Common myeloid progenitor, CD34-positive (primary cell): ENCODE data around the gene KIRREL3.

Experiments
- CTCF ChIA-PET: fragments of 350-600 bp; sonication (Branson Sonifier 250); formaldehyde crosslinking; loops from one replicate; lab custom pipeline; 2021; ENCODE audit warnings: antibody characterized with exemption; lab: Charles Lee
- POLR2A ChIA-PET: fragments of 350-600 bp; sonication (Branson Sonifier 250); formaldehyde crosslinking; loops from one replicate; lab custom pipeline; 2021; ENCODE audit warnings: antibody characterized with exemption; lab: Charles Lee
- DNase-seq, 3 donors: peaks; one replicate each; pipeline versions ENCODE4 v3.0.0 to v3.0.0-alpha.2; 2013
- H3K27ac ChIP-seq, 2 experiments: 1 replicate in 1 of 2; 2 replicates in 1 of 2; pipeline ENCODE4 v1.7.0; 2013; ENCODE audit warnings: inconsistent platforms in 2 of 2, low read length in 2 of 2, mild to moderate bottlenecking in 2 of 2, low read depth in 1 of 2, moderate library complexity in 1 of 2; ENCODE audit not compliant: severe bottlenecking in 2 of 2, insufficient read depth in 1 of 2, poor library complexity in 1 of 2
- H3K27me3 ChIP-seq, 5 experiments: replicated peaks in 2 of 5; 1 replicate in 3 of 5; 2 replicates in 2 of 5; pipeline versions ENCODE4 v1.6.1 to v1.7.0; 2013; ENCODE audit warnings: low read length in 4 of 5, mild to moderate bottlenecking in 2 of 5, moderate library complexity in 2 of 5, inconsistent platforms in 1 of 5; ENCODE audit not compliant: insufficient read depth in 5 of 5, control insufficient read depth in 4 of 5
- H3K36me3 ChIP-seq, 4 experiments: 1 replicate in 2 of 4; 2 replicates in 2 of 4; pipeline versions ENCODE4 v1.6.1 to v1.7.0; 2013; ENCODE audit warnings: low read length in 3 of 4, control low read depth in 1 of 4, mild to moderate bottlenecking in 1 of 4; ENCODE audit not compliant: control insufficient read depth in 4 of 4, insufficient read depth in 4 of 4
- H3K4me1 ChIP-seq, 4 experiments: 1 replicate in 3 of 4; 2 replicates in 1 of 4; pipeline versions ENCODE4 v1.6.1 to v1.7.1; 2013; ENCODE audit warnings: low read length in 3 of 4, mild to moderate bottlenecking in 3 of 4, control low read depth in 1 of 4, inconsistent platforms in 1 of 4, moderate library complexity in 1 of 4; ENCODE audit not compliant: control insufficient read depth in 4 of 4, insufficient read depth in 4 of 4; ENCODE audit errors: control extremely low read depth in 1 of 4
- H3K4me3 ChIP-seq, 7 experiments: 1 replicate in 4 of 7; 2 replicates in 3 of 7; pipeline versions ENCODE4 v1.5.1 to v1.7.0; 2013; ENCODE audit warnings: mild to moderate bottlenecking in 7 of 7, low read length in 6 of 7, moderate library complexity in 6 of 7, inconsistent platforms in 2 of 7, low read depth in 2 of 7, control low read depth in 1 of 7; ENCODE audit not compliant: insufficient read depth in 4 of 7, control insufficient read depth in 1 of 7; ENCODE audit errors: extremely low read depth in 1 of 7
- H3K9me3 ChIP-seq, 5 experiments: 1 replicate in 4 of 5; 2 replicates in 1 of 5; pipeline versions ENCODE4 v1.6.1 to v1.7.1; 2013; ENCODE audit warnings: low read length in 4 of 5, mild to moderate bottlenecking in 2 of 5, inconsistent platforms in 1 of 5, low read depth in 1 of 5, moderate library complexity in 1 of 5; ENCODE audit not compliant: control insufficient read depth in 4 of 5, insufficient read depth in 2 of 5; ENCODE audit errors: control extremely low read depth in 1 of 5
- WGBS: methylation state at CpG from one replicate; pipeline ENCODE4 v1.1.5; 2013; ENCODE audit not compliant: insufficient coverage; 5-methylcytosine and 5-hydroxymethylcytosine counted together

KIRREL3 gene

DNA sequence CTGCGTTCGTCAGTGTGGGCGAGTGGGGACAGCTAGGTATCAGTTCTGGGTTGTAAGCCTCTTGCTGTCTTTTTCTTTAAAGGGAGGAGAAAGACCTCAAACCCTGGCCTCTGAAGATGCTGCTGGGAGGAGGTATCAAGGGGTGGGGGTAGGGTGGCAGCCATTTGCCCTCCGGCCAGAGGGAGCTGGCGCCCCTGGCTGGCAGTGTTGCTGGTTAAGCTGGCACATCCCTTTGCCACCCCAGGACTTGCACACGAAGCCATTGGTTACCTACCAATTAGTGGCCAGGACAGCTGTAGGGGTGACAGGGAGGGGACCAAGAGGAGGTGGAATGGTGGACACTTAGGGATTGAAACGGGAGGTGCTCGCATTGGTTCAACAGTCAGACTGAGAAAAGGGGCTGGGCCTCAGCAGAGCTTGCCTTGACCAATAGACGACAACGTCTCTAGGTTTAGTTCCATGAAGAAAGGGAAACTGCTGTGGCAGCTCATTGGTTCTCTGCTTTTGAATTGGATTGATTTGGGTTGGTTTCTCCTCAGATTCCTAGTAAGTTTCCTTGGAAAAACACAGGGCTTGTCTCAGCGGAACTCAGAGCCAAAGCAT is 567.2 kb downstream of the KIRREL3 start:
- no peak for DNase-seq
- Histone ChIP-seq H3K4me1 (peaks cover 0 to 41% (median 7%) of the 10 kb centered on the region in 4 experiments), H3K27ac (no peak overlapping the region), H3K36me3 (no peaks in the 10 kb centered on the region), H3K4me3 (no peak overlapping the region), H3K27me3 (no peaks in the 10 kb centered on the region), H3K9me3 (no peaks in the 10 kb centered on the region)
- ChIA-PET CTCF (interaction anchor here (0.6 to 7.0 kb wide), 8 partner anchors 8 to 123 kb away, joined by 3 to 44 read pairs (median 6); no protein-coding TSS in a partner anchor), POLR2A (no interaction called here)
- WGBS, result over 99% methylated on average over 11 of the region's 11 CpGs

DNA sequence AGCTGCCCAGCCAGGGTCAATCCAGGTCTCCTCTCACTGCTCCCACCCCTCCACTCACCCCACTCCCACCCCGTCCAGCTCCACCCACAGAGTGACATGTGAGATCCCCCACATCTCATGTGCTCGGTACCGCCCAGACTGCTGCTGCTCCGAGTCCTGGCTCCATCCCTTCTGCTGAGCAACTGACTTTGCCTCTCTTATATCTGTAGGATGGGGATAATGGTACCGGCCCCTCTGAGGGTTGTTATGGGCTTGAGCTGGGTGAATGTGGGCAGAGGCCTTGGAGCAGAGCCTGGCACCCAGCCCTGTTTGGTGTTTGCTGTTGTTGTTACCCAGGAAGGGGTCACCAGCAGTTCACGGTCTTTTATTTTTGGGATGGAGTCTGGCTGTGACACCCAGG is 568.0 kb downstream of the KIRREL3 start:
- WGBS, result 88% methylated on average over 1 of the region's 6 CpGs
- H3K36me3 ChIP-seq, result peaks cover 0 to 2% (median 0%) of the 10 kb centered on the region in 4 experiments
- H3K4me1 ChIP-seq, result peaks cover 0 to 36% (median 8%) of the 10 kb centered on the region in 4 experiments
- H3K9me3 ChIP-seq, result no peaks in the 10 kb centered on the region
- no peak for DNase-seq
- H3K27ac ChIP-seq, result no peak overlapping the region
- no peaks in the 10 kb centered on the region for H3K27me3 ChIP-seq
- no peak overlapping the region for H3K4me3 ChIP-seq
- CTCF ChIA-PET, result interaction anchor here (0.9 to 7.0 kb wide), 6 partner anchors 9 to 51 kb away, joined by 3 to 44 read pairs (median 6); no protein-coding TSS in a partner anchor
- POLR2A ChIA-PET, result no interaction called here

GRCh38 chr11:126432065-126432461 is 568.5 kb downstream of the KIRREL3 start:
- Histone ChIP-seq H3K4me3 (no peak overlapping the region), H3K27me3 (no peaks in the 10 kb centered on the region), H3K36me3 (peaks cover 0 to 2% (median 0%) of the 10 kb centered on the region in 4 experiments), H3K27ac (no peak overlapping the region), H3K9me3 (no peaks in the 10 kb centered on the region), H3K4me1 (peaks cover 0 to 40% (median 12%) of the 10 kb centered on the region in 4 experiments)
- CTCF ChIA-PET, result interaction anchor here (0.9 to 7.0 kb wide), 7 partner anchors 9 to 122 kb away, joined by 3 to 44 read pairs (median 6); no protein-coding TSS in a partner anchor
- DNase-seq, result no peak
- POLR2A ChIA-PET, result no interaction called here
- WGBS, result 93% methylated on average over 2 of the region's 3 CpGs

- Histone ChIP-seq H3K9me3 (no peaks in the 10 kb centered on the region), H3K4me3 (no peak overlapping the region), H3K27ac (no peak overlapping the region), H3K36me3 (peaks cover 0 to 2% (median 0%) of the 10 kb centered on the region in 4 experiments), H3K27me3 (no peaks in the 10 kb centered on the region), H3K4me1 (peaks cover 0 to 43% (median 17%) of the 10 kb centered on the region in 4 experiments)
- WGBS, result 94% methylated on average over 17 of the region's 23 CpGs
- DNase-seq, result no peak
- CTCF ChIA-PET, result interaction anchor here (0.9 to 7.0 kb wide), 7 partner anchors 10 to 121 kb away, joined by 3 to 44 read pairs (median 6); no protein-coding TSS in a partner anchor
- POLR2A ChIA-PET, result no interaction called here
These were observed 569.0 kb downstream of the KIRREL3 start for GRCh38 chr11:126431401-126432064.

GRCh38 chr11:126430581-126431335 is 569.8 kb downstream of the KIRREL3 start:
- ChIA-PET POLR2A (no interaction called here), CTCF (interaction anchor here (1.2 to 7.0 kb wide), 5 partner anchors 10 to 120 kb away, joined by 3 to 44 read pairs (median 9); no protein-coding TSS in a partner anchor)
- Histone ChIP-seq H3K4me3 (no peak overlapping the region), H3K36me3 (peaks cover 0 to 2% (median 0%) of the 10 kb centered on the region in 4 experiments), H3K9me3 (no peaks in the 10 kb centered on the region), H3K27ac (no peak overlapping the region), H3K4me1 (peaks cover 0 to 35% (median 17%) of the 10 kb centered on the region in 4 experiments), H3K27me3 (no peaks in the 10 kb centered on the region)
- peak in 2 of 3 donors; percentile 65 to 75 for DNase-seq
- WGBS, result 90% methylated on average over 8 of the region's 10 CpGs

DNA sequence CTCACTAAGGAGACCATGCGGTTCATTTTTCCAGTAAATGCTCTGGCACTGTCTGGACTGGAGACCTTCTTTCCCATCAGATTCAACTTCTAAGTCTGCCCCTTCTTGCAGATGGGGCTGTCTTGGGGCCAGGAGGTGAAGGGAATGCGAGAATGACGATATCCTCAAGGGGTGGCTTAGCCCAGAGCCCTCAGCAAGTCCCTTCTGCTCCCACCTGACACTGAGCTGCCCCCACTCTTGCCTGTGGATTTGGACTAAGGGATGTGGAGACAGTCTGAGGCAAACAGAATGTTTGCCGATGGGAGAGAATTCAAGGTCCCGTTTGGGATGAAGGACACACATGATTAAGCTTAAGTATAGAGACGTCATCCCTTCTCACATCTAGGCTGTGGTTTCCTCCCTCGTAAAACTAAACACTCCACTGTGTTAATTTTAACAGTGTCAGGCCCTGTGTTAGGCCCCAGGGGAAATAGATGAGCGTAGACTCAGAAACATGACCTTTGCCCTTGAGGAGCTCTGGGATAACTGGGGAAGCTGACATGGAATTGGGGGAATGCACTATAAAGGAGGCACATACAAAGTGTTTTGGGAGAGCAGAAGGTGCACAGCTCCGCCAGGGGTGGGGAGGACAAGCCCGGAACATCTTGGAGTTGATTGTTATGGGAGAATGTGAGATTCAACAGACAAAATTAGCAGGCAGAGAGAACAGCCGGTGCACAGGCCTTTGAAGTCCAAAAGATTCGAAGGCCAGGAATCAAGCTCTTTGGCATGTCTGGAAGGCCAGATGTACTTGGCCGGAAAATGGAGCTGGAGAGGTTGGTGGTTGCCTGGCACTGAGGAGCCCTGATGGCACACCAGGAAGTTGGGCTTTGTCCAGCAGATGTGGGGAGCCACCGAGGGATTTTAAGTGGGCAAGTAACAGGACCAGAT is 573.5 kb downstream of the KIRREL3 start:
- CTCF ChIA-PET, result interaction anchor here (1.0 to 1.4 kb wide), 2 partner anchors 16 to 116 kb away, joined by 3 read pairs; no protein-coding TSS in a partner anchor
- H3K9me3 ChIP-seq, result no peaks in the 10 kb centered on the region
- no peak overlapping the region for H3K27ac ChIP-seq
- no peak for DNase-seq
- WGBS, result 72% methylated on average over 13 of the region's 14 CpGs
- H3K4me1 ChIP-seq, result peaks cover 0 to 46% (median 19%) of the 10 kb centered on the region in 4 experiments
- POLR2A ChIA-PET, result no interaction called here
- no peaks in the 10 kb centered on the region for H3K27me3 ChIP-seq
- H3K36me3 ChIP-seq, result peaks cover 0 to 11% (median 1%) of the 10 kb centered on the region in 4 experiments
- no peak overlapping the region for H3K4me3 ChIP-seq
